Activated naive CD8-positive, alpha-beta T cell (primary cell): Measurements from ENCODE around the gene TEX35.
A peak's percentile ranks its signal among the peaks of the same experiment; 100 is the strongest.
"Not testable (repeated sequence)": the region's sequence is repeated elsewhere in the genome, so short reads cannot be mapped to it uniquely, and the experiment has no call there.

Experiments
- H3K27ac Mint-ChIP-seq: one replicate; pipeline ENCODE4 v1.8.0; 2021; ENCODE audit warnings: mixed read lengths
- H3K27me3 Mint-ChIP-seq: one replicate; pipeline ENCODE4 v1.8.0; 2021; ENCODE audit warnings: mixed read lengths
- H3K36me3 Mint-ChIP-seq: one replicate; pipeline ENCODE4 v1.8.0; 2021; ENCODE audit warnings: mixed read lengths
- H3K4me1 Mint-ChIP-seq: one replicate; pipeline ENCODE4 v1.8.0; 2021; ENCODE audit warnings: low read depth, mixed read lengths
- H3K4me3 Mint-ChIP-seq: one replicate; pipeline ENCODE4 v1.8.0; 2021; ENCODE audit warnings: mild to moderate bottlenecking, mixed read lengths
- H3K9me3 Mint-ChIP-seq: one replicate; pipeline ENCODE4 v1.8.0; 2021; ENCODE audit warnings: low read depth, mixed read lengths

The TEX35 gene

GRCh38 chr1:178538192-178538916, 25.4 kb downstream of the TEX35 start:
- no peaks in the 10 kb centered on the region for H3K27me3 Mint-ChIP-seq
- H3K9me3 Mint-ChIP-seq: no peaks in the 10 kb centered on the region
- H3K27ac Mint-ChIP-seq: no peak overlapping the region
- H3K4me3 Mint-ChIP-seq: no peak overlapping the region
- no peaks in the 10 kb centered on the region for H3K36me3 Mint-ChIP-seq
- H3K4me1 Mint-ChIP-seq: peaks cover 3% of the 10 kb centered on the region

GRCh38 chr1:178539291-178539690, 26.4 kb downstream of the TEX35 start:
- Mint-ChIP-seq H3K36me3 (no peaks in the 10 kb centered on the region), H3K4me3 (no peak overlapping the region), H3K9me3 (no peaks in the 10 kb centered on the region), H3K4me1 (peaks cover 4% of the 10 kb centered on the region), H3K27ac (no peak overlapping the region), H3K27me3 (no peaks in the 10 kb centered on the region)

GRCh38 chr1:178540204-178540603, 27.3 kb downstream of the TEX35 start:
- Mint-ChIP-seq H3K4me3 (peak overlapping the region; percentile 19), H3K27me3 (no peaks in the 10 kb centered on the region), H3K27ac (no peak overlapping the region), H3K36me3 (no peaks in the 10 kb centered on the region), H3K4me1 (peaks cover 4% of the 10 kb centered on the region), H3K9me3 (no peaks in the 10 kb centered on the region)

GRCh38 chr1:178540646-178541045, 27.7 kb downstream of the TEX35 start:
- peak overlapping the region; percentile 25 for H3K4me3 Mint-ChIP-seq
- no peaks in the 10 kb centered on the region for H3K27me3 Mint-ChIP-seq

GRCh38 chr1:178541379-178541778, 28.5 kb downstream of the TEX35 start:
- Mint-ChIP-seq H3K27ac (no peak overlapping the region), H3K4me1 (peaks cover 4% of the 10 kb centered on the region), H3K36me3 (no peaks in the 10 kb centered on the region), H3K9me3 (no peaks in the 10 kb centered on the region), H3K4me3 (peak overlapping the region; percentile 92), H3K27me3 (no peaks in the 10 kb centered on the region)

More at GRCh38 chr1:178540646-178541045, 27.7 kb downstream of the TEX35 start:
- no peaks in the 10 kb centered on the region for H3K9me3 Mint-ChIP-seq
- peaks cover 4% of the 10 kb centered on the region for H3K4me1 Mint-ChIP-seq
- no peak overlapping the region for H3K27ac Mint-ChIP-seq
- H3K36me3 Mint-ChIP-seq: no peaks in the 10 kb centered on the region

GRCh38 chr1:178541829-178542553, 29.1 kb downstream of the TEX35 start:
- H3K9me3 Mint-ChIP-seq: no peaks in the 10 kb centered on the region
- peak overlapping the region; percentile 58 for H3K27ac Mint-ChIP-seq
- no peaks in the 10 kb centered on the region for H3K27me3 Mint-ChIP-seq
- H3K4me1 Mint-ChIP-seq: peaks cover 4% of the 10 kb centered on the region
- peak overlapping the region; percentile 92 for H3K4me3 Mint-ChIP-seq
- H3K36me3 Mint-ChIP-seq: peaks cover 1% of the 10 kb centered on the region

GRCh38 chr1:178542554-178543289, 29.8 kb downstream of the TEX35 start:
- Mint-ChIP-seq H3K4me3 (peak overlapping the region; percentile 92), H3K9me3 (no peaks in the 10 kb centered on the region), H3K4me1 (peaks cover 4% of the 10 kb centered on the region), H3K36me3 (peaks cover 2% of the 10 kb centered on the region), H3K27me3 (no peaks in the 10 kb centered on the region), H3K27ac (peak overlapping the region; percentile 58)

GRCh38 chr1:178543290-178543607, 30.3 kb downstream of the TEX35 start:
- no peaks in the 10 kb centered on the region for H3K27me3 Mint-ChIP-seq
- H3K4me3 Mint-ChIP-seq: peak overlapping the region; percentile 92
- no peak overlapping the region for H3K27ac Mint-ChIP-seq
- peaks cover 2% of the 10 kb centered on the region for H3K36me3 Mint-ChIP-seq
- no peaks in the 10 kb centered on the region for H3K9me3 Mint-ChIP-seq
- H3K4me1 Mint-ChIP-seq: peaks cover 4% of the 10 kb centered on the region

GRCh38 chr1:178544531-178544930, 31.6 kb downstream of the TEX35 start:
- Mint-ChIP-seq H3K27ac (no peak overlapping the region), H3K4me1 (peaks cover 4% of the 10 kb centered on the region), H3K36me3 (peaks cover 5% of the 10 kb centered on the region), H3K4me3 (no peak overlapping the region), H3K27me3 (no peaks in the 10 kb centered on the region), H3K9me3 (no peaks in the 10 kb centered on the region)

- H3K4me1 Mint-ChIP-seq: peaks cover 3% of the 10 kb centered on the region
- H3K4me3 Mint-ChIP-seq: no peak overlapping the region
- H3K27ac Mint-ChIP-seq: no peak overlapping the region
- H3K36me3 Mint-ChIP-seq: peaks cover 8% of the 10 kb centered on the region
- no peaks in the 10 kb centered on the region for H3K27me3 Mint-ChIP-seq
- no peaks in the 10 kb centered on the region for H3K9me3 Mint-ChIP-seq
Measured at GRCh38 chr1:178548108-178548507, 35.2 kb downstream of the TEX35 start.

GRCh38 chr1:178551307-178551706, 38.4 kb downstream of the TEX35 start:
- peaks cover 4% of the 10 kb centered on the region for H3K9me3 Mint-ChIP-seq
- H3K27me3 Mint-ChIP-seq: no peaks in the 10 kb centered on the region
- peaks cover 16% of the 10 kb centered on the region for H3K36me3 Mint-ChIP-seq
- H3K27ac Mint-ChIP-seq: no peak overlapping the region
- H3K4me3 Mint-ChIP-seq: no peak overlapping the region
- no peaks in the 10 kb centered on the region for H3K4me1 Mint-ChIP-seq

GRCh38 chr1:178551940-178552339, 39.0 kb downstream of the TEX35 start:
- no peak overlapping the region for H3K27ac Mint-ChIP-seq
- H3K27me3 Mint-ChIP-seq: no peaks in the 10 kb centered on the region
- H3K9me3 Mint-ChIP-seq: peaks cover 4% of the 10 kb centered on the region
- no peaks in the 10 kb centered on the region for H3K4me1 Mint-ChIP-seq
- peaks cover 15% of the 10 kb centered on the region for H3K36me3 Mint-ChIP-seq
- H3K4me3 Mint-ChIP-seq: no peak overlapping the region

GRCh38 chr1:178552856-178553255, 39.9 kb downstream of the TEX35 start:
- Mint-ChIP-seq H3K9me3 (peaks cover 4% of the 10 kb centered on the region), H3K4me1 (no peaks in the 10 kb centered on the region), H3K27ac (no peak overlapping the region), H3K4me3 (no peak overlapping the region), H3K36me3 (peaks cover 14% of the 10 kb centered on the region), H3K27me3 (no peaks in the 10 kb centered on the region)

GRCh38 chr1:178554351-178554750, 41.4 kb downstream of the TEX35 start:
- not testable (repeated sequence) for H3K4me1 Mint-ChIP-seq, H3K4me3 Mint-ChIP-seq, H3K27me3 Mint-ChIP-seq, H3K27ac Mint-ChIP-seq, H3K9me3 Mint-ChIP-seq
- H3K36me3 Mint-ChIP-seq: peaks cover 11% of the 10 kb centered on the region

- not testable (repeated sequence) for H3K27ac Mint-ChIP-seq, H3K4me3 Mint-ChIP-seq, H3K9me3 Mint-ChIP-seq, H3K27me3 Mint-ChIP-seq, H3K4me1 Mint-ChIP-seq
- peaks cover 11% of the 10 kb centered on the region for H3K36me3 Mint-ChIP-seq
Measured at GRCh38 chr1:178555613-178556012, 42.7 kb downstream of the TEX35 start.
